Coronary artery (tissue), 2 donors: ENCODE measurements around the gene CDK2AP2.
"Not testable (repeated sequence)": the region's sequence is repeated elsewhere in the genome, so short reads cannot be mapped to it uniquely, and the experiment has no call there.

Experiments used
- DNase-seq: peaks from one replicate; pipeline ENCODE4 v3.0.0-alpha.2; 2017; ENCODE audit warnings: low spot score
- H3K27ac ChIP-seq, 2 donors: fragments of 200-600 bp; sonication (generic); one replicate each; pipeline ENCODE4 v1.5.1; 2016 to 2019
- H3K4me3 ChIP-seq: fragments of 200-600 bp; sonication (generic); 2 replicates; pipeline ENCODE4 v1.5.1; 2016; ENCODE audit warnings: mild to moderate bottlenecking, moderate library complexity
- TF ChIP-seq, protein P1 (sequence below): fragments of 200-600 bp; sonication (generic); IDR thresholded peaks from one replicate; pipeline ENCODE4 v1.5.1; 2019; ENCODE audit warnings: antibody characterized with exemption

The CDK2AP2 gene

GRCh38 chr11:67466367-67466766 is 41.6 kb downstream of the CDK2AP2 start:
- H3K27ac ChIP-seq: no peak overlapping the region
- TF ChIP-seq, protein P1, sequence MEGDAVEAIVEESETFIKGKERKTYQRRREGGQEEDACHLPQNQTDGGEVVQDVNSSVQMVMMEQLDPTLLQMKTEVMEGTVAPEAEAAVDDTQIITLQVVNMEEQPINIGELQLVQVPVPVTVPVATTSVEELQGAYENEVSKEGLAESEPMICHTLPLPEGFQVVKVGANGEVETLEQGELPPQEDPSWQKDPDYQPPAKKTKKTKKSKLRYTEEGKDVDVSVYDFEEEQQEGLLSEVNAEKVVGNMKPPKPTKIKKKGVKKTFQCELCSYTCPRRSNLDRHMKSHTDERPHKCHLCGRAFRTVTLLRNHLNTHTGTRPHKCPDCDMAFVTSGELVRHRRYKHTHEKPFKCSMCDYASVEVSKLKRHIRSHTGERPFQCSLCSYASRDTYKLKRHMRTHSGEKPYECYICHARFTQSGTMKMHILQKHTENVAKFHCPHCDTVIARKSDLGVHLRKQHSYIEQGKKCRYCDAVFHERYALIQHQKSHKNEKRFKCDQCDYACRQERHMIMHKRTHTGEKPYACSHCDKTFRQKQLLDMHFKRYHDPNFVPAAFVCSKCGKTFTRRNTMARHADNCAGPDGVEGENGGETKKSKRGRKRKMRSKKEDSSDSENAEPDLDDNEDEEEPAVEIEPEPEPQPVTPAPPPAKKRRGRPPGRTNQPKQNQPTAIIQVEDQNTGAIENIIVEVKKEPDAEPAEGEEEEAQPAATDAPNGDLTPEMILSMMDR: no peak
- H3K4me3 ChIP-seq: no peak overlapping the region
- no peak for DNase-seq

DNA sequence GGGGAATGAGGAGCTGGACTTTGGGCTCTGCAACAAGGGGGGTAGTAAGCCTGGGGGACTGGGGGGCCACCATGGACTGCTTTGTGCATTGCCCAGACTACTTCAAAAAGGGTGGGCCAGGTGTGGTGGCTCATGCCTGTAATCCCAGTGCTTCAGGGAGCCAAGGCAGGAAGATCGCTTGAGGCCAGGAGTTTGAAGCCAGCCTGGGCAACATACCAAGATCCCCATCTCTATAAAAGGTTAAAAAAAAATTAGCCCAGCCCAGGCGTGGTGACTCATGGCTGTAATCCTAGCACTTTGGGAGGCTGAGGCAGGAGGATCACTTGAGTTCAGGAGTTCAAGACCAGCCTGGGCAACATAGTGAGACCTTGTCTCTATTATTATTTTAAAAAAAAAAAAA is 42.4 kb downstream of the CDK2AP2 start:
- H3K4me3 ChIP-seq: peak overlapping the region; percentile 83
- DNase-seq: not testable (repeated sequence)
- H3K27ac ChIP-seq: peak overlapping the region in 1 of 2 donors; percentile 95

DNA sequence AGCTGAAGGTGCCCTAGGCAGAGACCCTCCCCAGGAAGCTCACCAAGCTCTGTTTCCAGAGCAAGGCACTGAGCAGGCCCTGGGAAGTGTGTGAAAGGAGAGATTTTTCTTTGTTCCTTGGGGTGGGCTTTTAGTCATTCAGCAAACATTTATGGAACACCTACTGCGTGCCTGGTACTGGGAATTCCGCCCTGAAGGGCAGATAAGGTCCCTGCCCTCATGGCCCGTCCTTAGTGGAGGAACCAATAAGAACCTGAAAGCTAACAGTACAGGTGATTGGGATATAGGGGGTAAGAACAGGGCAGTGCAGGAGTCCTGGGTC is 42.8 kb downstream of the CDK2AP2 start:
- no peak for DNase-seq
- H3K27ac ChIP-seq: peak overlapping the region; percentile 80 to 95
- TF ChIP-seq, protein P1: no peak
- peak overlapping the region; percentile 83 for H3K4me3 ChIP-seq

DNA sequence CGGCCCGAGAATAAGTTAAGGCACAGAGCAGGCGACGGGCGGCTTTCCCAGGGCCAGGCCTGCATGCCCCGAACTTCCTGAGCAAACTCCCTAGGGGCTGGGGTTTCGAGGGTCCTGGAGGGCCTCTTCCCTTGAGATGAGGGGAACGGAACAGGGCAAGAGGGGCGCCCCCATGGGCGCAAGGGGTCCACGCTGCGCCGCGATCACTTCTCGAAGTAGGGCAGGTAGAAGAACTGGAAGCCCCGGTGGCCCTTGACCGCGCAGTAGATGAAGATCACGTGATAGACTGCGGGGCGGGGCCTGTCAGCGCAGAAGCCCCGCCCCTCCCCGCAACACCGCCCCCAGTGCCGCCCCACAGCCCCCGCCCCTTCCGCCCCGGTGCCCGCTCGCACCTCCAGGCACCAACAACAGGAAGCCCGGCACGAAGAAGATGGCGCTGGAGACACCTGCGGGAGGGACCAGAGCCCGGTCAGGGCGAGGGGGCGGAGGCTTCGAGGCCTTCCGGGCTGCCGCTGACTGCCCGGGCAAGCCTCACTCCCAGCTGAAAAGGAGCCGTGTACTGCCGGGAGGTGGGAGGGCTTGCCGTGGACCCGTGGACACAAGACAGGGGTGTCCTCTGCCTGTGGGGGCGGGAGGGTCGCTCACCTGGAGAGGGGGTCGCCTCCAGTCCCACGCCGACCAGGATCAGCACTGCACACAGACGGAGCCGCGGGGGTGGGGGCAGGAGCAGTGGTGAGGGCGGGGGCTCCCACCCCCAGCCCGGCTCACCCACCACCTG is 43.4 kb downstream of the CDK2AP2 start:
- TF ChIP-seq, protein P1: no peak
- Histone ChIP-seq H3K4me3 (peak overlapping the region; percentile 83), H3K27ac (peak overlapping the region; percentile 80 to 95)
- peak; percentile 85 for DNase-seq

- Histone ChIP-seq H3K27ac (peak overlapping the region; percentile 80 to 95), H3K4me3 (peak overlapping the region; percentile 83)
- DNase-seq: peak; percentile 85
- TF ChIP-seq, protein P1: no peak
These were observed 44.1 kb downstream of the CDK2AP2 start for GRCh38 chr11:67463680-67464410.

DNA sequence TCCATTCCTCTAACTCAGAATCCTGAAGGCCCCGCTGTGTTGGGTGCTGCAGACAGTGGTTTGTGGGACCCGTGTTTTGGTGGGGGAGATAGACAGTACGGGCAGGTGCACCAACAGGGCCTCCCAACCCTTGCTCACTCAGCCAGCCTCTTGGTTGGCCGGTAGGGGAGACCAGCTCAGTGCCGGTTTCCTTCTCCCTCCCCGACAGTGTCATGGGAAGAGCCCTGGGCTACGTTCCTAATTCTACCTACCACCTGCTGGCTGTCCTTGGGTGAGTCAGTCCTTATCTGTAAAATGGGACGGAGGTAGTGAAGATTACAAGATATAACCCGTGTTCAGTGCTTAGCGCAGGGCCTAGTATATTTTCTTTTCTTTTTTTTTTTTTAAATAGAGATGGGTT is 44.8 kb downstream of the CDK2AP2 start:
- TF ChIP-seq, protein P1: no peak
- no peak overlapping the region for H3K27ac ChIP-seq

GRCh38 chr11:67458266-67458665 is 49.7 kb downstream of the CDK2AP2 start:
- H3K27ac ChIP-seq: no peak overlapping the region
- no peak for DNase-seq
- TF ChIP-seq, protein P1: no peak

More for the DNA sequence above, 44.8 kb downstream of the CDK2AP2 start:
- DNase-seq: no peak
- no peak overlapping the region for H3K4me3 ChIP-seq

More at GRCh38 chr11:67458266-67458665, 49.7 kb downstream of the CDK2AP2 start:
- H3K4me3 ChIP-seq: no peak overlapping the region
